ENCODE data around the gene KRTAP10-7.
"Not testable (repeated sequence)": the region's sequence is repeated elsewhere in the genome, so short reads cannot be mapped to it uniquely, and the experiment has no call there.

The KRTAP10-7 gene

DNA sequence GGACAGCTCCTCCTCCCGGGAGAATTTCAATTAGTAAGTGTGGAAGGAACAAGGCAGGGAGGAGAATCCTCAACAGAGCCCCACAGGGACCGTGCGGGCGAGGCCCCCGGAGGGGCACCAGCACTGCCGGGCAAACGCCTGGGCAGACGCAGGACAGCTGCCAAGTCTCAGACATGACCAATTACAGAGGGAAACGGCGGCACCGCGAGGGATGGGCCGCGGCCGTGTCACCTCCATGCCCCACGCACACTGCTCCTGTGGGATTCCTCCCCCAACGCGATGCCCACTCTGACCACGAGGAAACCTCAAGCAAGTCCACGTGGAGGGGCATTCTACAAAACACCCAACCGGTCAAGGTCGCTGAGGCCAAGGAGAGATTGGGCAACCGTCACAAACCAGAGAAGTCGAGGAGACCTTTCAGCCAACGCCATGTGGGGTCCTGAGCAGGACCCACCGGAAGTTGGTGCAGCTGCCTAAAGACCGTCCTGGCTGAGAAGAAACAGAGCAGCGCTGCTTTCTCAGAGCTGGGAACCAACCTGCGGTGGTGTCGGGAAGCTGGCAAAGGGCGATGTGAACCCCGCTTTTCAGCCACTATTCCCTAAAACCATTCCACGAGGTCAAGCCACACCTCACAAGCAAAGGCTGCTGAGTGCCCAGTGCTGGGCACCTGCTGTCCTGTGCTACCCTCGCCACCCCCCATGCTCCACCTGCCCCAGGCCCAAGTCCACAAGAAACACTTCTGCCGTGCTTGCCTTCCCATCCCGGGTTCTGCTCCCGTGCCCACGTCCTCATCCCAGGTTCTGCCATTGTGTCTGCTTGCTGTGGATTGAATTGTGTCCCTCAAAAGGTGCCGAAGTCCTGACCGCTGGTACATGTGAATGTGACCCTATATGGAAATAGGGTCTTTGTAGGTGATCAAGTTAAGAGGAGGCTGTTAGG, 28.3 kb upstream of the KRTAP10-7 start:
- DNase-seq, result no peak

DNA sequence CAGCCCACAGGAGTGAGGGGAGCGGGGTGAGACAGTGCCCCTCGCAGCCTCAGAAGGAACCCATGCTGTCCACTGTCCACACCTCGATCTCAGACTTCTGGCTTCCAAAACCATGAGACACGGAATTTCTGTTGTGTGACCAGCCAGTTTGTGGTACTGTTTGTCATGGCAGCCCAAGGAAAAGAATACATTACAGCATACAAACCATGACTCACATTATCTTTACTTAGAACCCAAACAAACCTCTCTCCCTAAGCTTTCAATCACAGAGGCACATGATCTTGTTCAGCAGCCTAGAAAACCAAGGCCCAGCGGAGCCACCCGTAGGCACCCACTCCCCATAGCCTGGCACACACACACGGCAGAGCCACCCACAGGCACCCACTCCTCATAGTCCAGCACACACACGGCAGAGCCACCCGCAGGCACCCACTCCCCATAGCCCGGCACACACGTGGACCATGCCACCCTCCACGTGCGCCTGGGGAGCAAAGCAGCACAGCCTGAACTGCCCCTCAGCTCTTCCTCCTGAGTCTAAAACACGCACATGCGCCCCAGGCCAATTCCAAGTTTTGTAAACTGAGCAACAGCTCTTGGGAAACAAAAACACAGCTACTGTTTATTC, 27.3 kb upstream of the KRTAP10-7 start:
- no peak for DNase-seq

DNA sequence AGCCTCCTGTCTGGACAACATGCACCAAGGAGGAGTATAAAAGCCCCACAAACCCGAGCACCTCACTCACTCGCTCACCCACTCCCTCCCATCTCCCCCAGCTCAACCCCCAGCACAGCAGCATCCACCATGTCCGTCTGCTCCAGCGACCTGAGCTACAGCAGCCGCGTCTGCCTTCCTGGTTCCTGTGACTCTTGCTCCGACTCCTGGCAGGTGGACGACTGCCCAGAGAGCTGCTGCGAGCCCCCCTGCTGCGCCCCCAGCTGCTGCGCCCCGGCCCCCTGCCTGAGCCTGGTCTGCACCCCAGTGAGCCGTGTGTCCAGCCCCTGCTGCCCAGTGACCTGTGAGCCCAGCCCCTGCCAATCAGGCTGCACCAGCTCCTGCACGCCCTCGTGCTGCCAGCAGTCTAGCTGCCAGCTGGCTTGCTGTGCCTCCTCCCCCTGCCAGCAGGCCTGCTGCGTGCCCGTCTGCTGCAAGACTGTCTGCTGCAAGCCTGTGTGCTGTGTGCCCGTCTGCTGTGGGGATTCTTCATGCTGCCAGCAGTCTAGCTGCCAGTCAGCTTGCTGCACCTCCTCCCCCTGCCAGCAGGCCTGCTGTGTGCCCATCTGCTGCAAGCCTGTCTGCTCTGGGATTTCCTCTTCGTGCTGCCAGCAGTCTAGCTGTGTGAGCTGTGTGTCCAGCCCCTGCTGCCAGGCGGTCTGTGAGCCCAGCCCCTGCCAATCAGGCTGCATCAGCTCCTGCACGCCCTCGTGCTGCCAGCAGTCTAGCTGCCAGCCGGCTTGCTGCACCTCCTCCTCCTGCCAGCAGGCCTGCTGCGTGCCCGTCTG, 26.6 kb upstream of the KRTAP10-7 start, which contains the start of gene KRTAP10-4:
KRTAP10-4 (plus strand) TSS at position 100 of the 827 bp plus-strand sequence; CDS start at position 130, 30 bp downstream.
- DNase-seq, result not testable (repeated sequence)

DNA sequence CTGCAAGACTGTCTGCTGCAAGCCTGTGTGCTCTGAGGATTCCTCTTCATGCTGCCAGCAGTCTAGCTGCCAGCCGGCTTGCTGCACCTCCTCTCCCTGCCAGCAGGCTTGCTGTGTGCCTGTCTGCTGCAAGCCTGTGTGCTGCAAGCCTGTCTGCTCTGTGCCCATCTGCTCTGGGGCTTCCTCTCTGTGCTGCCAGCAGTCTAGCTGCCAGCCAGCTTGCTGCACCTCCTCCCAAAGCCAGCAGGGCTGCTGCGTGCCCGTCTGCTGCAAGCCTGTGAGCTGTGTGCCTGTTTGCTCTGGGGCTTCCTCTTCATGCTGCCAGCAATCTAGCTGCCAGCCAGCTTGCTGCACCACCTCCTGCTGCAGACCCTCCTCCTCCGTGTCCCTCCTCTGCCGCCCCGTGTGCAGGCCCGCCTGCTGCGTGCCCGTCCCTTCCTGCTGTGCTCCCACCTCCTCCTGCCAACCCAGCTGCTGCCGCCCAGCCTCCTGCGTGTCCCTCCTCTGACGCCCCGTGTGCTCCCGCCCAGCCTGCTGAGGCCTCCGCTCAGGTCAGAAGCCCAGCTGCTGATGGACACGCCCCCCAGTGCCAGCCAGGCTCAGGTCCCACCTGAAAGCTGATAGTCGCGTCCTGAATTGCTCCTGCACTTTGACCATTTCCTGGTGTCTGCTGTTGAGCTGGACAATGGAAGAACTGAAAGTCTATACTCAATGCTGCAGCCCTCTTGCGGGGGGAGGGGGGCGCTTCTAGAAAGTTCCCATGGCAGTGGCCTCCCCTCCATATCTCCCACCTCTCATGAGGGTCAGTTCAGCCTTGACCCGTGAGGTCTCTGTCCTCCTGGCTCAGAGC, 25.7 kb upstream of the KRTAP10-7 start:
- no peak for DNase-seq

DNA sequence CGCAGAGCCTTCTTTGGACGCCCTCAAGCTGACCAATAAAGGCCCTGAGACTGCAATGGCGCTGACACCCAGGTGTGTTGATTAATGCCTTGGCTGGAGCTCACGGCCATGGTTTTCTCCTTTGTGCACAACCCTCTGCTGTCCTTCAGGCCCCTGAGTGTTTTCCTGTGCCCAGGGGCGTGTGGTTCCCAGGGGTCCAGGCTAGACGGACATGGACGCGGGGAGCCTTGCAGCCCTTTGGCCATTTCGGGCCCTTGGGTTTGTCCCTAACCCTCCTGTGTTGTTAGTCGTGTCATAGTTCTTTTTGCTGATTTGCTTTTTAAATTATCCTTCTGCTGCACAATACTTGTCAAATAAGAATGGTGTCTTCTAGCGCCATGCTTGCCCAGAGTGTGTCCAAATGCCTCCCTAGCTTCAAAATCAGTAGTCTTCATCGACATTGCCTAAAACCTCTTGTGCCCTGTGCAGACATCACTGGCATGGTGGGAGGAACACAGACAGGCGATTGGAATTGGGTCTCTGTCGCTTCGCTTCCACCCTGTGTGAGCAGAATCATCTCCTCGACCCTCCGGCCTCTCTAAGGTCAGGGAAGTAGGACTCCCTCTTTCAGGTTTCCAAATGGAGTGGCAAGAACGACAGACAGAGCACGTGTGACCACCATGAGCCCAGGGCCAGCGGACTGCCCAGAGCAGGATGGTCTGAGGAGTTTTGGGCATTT, 24.9 kb upstream of the KRTAP10-7 start:
- no peak for DNase-seq

DNA sequence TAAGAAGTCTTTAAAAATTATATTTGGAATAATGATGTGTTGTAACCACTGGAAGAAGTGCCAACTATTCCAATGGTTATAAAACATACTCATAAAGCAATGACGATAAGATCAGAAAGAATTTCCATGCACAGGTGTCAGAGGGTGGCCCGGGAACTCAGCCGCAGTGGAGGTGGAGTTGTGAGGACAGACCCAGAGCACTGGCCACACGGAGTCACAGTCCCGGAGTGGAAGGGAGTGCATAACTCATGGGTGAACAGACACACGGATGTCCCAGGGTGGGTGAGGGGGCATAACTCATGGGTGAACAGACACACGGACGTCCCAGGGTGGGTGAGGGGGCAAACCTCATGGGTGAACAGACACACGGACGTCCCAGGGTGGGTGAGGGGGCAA, 24.4 kb upstream of the KRTAP10-7 start:
- DNase-seq, result no peak

DNA sequence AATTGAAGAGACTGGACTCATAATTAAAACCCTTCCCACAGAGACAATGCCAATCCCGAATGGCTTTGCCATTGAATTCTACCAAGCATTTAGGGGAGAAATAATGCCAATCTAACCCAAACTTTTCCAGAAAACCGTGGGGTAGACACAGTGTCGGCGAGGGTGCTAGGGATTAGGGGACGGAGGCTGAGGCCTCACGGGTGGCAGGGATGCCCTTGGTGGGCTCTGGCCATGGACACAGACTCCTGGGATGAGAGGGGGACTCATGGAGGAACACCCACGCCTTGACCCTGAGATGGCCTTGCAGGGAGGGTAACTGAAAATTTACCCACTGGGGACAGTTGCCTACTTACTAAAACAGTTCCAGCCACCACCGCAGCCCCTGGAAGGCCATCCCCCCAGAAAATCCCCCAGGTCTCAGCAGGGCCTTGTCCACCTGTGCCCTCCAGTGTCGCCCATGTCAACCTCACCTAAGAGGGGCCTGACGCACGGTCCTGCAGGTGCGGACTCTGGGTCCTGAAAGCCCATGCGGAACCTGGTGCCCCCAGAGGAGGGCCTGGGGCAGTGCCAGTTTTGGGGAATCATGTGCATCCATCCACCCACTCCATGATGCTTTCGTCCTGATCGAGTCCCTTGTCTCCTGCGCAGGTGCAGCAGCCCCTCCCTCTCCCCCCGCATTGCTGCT, 21.9 kb upstream of the KRTAP10-7 start:
- DNase-seq, result no peak

DNA sequence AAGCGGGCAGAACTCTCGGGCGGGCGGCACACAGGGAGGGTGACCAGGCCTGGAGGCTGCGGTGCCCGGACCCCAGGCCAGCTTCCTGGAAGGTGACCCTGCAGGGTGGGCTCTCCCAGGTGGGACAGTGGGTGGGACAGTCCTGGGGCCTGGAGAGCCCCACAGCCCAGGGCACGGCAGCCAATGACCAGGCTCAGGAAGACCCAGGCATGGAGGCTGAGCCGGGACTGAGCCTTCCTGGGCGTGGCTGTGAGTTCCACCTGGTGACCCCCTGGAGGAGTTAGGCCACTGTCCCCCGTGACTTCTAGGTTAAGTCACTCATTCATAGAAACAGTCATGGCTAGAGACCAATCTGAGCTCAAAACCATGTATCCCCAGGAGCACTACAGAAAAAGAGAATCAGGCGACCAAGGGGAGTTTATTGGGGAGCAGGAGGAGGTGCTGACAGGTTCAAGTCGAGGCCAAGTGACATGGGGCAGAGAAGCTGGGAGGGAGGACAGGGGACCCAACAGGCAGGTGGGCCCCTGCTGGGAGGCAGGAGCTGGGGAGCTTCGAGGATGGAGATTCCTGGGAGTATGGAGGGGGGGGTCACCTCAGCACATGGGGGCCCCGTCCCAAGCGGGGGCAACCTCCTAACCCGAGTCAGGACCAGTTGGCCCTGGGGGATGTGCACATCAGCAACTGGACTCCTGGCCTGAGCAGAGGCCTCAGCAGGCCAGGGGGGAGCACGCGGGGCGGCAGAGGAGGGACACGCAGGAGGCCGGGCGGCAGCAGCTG, 21.2 kb upstream of the KRTAP10-7 start:
- no peak for DNase-seq

DNA sequence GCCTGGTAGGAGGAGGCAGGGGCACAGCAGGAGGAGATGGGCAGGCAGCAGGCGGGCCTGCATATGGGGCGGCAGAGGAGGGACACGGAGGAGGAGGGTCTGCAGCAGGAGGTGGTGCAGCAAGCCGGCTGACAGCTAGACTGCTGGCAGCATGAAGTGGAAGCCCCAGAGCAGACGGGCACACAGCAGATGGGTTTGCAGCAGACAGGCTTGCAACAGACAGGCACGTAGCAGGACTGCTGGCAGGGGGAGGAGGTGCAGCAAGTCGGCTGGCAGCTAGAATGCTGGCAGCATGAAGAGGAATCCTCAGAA, 20.6 kb upstream of the KRTAP10-7 start:
- DNase-seq, result peak; percentile 85

DNA sequence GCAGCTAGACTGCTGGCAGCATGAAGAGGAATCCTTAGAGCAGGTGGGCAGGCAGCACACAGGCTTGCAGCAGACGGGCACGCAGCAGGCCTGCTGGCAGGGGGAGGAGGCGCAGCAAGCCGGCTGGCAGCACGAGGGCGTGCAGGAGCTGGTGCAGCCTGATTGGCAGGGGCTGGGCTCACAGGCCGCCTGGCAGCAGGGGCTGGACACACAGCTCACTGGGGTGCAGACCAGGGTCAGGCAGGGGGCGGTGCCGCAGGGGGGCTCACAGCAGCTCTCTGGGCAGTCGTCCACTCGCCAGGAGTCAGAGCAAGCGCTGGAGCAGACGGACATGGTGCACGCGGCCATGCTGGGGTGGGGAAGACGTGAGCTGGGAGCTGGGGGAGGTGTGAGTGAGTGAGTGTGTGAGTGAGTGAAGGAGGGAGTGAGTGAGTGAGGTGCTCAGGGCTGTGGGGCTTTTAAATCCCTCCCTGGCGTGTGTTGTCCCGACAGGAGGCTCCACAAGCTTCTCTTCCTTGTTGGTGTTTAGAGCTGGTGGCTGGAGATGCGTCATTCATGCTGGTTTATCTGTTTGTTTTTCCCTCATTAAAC, 20.1 kb upstream of the KRTAP10-7 start, which contains the start of gene KRTAP10-5:
KRTAP10-5 (minus strand) TSS at position 374 of the 591 bp plus-strand sequence; CDS start at position 348, 26 bp downstream.
- not testable (repeated sequence) for DNase-seq

DNA sequence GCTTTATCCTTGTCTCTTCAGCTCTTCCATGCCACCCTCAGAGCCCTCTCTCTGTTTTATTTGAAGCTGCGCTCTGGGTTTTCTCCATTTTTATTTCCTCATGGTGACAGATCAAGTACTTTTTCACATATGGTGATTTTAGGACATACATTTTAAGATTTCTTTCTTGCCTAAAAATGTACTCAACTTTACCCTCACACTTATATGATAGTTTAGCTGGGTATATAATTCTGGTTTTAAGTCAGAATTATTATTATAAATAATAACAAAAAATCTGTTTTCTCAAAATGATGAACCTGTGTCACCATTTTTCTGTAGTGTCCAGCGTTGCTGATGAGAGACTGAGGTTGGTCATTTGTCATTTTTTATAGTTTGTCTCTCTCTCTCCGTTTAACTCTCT, 19.2 kb upstream of the KRTAP10-7 start:
- no peak for DNase-seq

DNA sequence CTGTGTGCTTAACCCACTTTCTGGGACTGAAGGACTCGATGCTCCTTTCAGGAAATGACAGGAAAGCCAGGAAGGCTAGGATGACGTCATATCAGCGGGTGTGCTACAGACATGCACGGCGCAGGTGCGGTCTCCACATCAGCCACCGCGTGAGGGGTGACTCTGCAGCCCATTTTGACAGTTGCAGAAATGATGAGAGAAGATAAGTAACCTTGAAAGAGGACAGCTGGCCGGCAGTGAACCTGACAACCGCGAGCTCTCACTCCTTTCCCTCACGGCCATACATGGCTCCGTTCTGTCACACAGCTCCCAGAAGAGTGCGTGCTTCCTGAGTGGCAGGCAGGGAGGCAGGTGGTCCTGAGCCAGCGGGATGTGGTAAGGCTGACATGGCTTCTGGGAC, 18.3 kb upstream of the KRTAP10-7 start:
- DNase-seq, result no peak

DNA sequence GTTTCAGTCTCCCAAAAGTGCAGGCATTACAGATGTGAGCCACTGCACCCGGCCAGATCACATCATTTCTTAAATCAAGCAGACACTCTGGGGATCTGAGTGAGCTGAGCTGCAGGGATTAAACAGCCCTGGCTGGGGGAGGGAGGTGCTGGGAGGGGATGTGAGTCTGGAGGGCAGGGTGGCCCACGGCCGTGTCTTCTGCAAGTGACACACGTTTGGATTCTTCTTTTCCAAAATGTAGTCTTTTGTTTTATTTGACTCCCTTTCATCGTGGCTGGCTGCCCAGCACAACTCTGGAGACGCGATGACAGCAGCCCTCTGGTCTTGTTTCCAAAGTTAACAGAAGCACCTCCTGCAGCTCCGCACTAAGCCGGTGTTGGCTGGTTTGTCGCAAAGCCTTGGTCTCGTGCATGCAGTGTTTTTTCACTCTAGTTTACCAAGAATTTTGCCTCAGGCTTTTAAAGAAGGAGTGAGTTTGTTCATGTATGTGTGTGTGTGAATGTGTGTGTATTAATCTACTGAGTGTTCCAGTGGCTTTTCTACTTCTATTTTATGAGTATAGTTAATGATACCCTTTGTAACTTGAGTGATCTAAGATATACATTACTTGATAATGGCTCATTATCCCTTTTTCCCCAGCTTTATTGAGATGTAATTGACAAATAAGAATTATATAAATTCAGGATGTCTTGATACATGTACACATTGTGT, 17.2 kb upstream of the KRTAP10-7 start:
- no peak for DNase-seq

DNA sequence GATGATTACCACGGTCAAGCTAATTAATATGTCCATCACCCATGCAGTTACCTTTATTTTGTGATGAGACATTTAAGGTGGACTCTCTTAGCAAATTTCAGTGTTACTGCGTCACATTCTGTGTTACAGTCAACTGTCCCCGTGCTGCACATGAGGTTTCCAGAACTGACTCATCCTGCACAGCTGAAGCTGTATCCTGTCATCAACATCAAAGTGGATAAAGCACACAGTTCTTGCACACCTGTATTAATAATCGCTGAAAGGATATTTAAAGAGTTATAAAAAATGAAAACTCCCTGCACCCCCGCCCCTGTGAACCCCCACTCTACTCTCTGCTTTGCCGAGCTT, 16.6 kb upstream of the KRTAP10-7 start:
- no peak for DNase-seq

DNA sequence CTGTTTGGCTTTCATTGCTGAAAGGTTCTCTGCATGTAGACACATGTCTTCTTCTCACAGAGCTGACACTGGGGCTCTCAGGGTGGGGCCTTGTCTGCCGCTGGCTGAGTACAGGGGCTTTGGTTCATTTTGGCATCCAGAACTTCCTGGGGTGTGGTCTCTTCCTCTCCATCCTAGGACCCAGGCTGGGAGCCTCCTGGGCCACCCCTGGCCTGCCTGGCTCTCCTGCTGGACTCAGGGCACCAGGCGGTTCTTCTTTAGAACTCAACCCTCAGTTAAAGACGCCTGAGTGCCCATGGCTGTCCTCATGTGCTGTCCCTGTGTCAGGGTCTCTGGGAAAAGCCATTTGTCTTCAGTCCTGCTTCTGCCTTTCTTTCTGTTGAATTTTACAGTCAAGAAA, 14.5 kb upstream of the KRTAP10-7 start:
- no peak for DNase-seq

DNA sequence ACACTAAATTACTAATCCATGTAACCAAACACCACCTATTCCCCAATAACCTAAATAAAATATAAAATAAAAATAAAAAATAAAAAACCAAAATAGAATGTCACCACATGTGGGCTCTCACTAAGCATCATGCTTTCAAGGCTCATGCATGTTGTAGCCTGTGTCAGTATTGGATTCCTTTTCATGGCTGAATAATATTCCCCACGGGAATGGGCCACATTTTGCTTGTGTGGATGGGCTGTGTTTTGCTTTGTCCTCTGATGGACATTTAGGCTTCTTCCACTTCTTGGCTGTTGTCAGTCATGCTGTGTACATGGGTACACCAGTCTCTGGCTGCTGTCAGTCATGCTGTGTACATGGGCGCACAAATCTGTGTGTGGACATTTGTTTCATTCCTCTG, 11.3 kb upstream of the KRTAP10-7 start:
- no peak for DNase-seq

DNA sequence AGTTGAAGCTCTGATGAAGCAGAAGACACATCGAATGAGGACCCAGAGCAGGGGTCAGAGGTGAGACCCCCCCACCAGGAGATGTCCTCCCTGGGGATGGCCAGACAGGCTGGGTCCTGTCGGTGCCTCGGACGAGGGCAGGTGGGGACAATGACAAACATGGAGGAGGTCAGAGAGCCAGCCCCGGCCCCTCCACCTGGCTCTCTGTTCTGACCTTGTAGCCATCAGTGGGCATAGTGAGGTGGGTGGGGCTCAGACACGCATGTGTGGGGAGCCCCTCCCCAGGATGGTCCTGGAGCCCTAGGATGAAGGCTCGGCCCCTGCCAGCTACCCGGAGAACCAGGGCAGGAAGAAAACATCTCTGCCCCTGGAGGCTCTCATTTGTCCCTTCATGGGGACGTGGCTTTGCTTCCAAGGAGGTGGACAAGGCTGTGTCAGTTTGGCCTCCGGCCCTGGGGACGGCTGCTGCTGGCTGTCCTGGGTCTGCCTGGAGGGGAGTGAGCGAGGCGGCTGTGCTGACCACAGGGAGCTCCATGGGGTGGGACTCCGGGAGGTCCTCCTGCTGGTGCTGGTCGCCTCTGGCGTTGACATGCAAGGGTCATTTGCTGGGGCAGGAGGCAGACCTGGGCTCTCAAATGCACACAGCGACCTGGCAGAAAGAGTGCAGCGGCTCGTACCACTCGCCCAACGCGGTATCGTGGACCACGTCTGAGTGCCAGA, 10.7 kb upstream of the KRTAP10-7 start:
- DNase-seq, result no peak

DNA sequence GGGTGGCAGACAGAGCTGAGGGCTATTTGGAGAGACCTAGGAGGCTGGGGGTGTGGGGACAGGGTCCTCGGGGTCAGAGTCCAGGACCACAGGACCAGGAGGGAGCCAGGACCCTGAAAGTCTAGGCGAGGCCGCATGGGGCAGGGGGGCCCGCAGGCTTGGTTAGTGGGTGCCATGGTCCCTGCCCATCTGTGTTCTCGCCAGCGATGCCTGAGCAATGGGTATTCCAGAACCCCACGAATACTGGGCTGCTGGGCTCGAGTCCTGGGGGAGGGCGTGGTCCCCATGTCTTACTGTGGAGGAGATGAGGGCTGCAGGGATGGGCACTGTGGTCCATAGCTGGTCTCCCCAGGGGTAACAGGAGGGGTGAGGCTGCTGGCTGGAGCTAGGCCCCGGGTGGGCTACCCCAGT, 10.1 kb upstream of the KRTAP10-7 start:
- no peak for DNase-seq

All from NCI-H1694 treated with DMSO at 0.1 percent for 48 hours (cell line).